Inflammatory macrophage treated with lipopolysaccharide for 1 hour (primary cell): ENCODE results near the gene CRADD.
"Not testable (repeated sequence)": the region's sequence is repeated elsewhere in the genome, so short reads cannot be mapped to it uniquely, and the experiment has no call there.

ENCODE experiments used
- DNase-seq, 2 donors: peaks; one replicate each; pipeline ENCODE4 v3.0.0-alpha.2; 2020 to 2022

The CRADD gene

GRCh38 chr12:93677195-93678064 lies at the start of gene CRADD:
Gene CRADD, plus strand, starts transcription at chr12:93677375.
- peak; percentile 96 for DNase-seq

GRCh38 chr12:93632383-93632782 lies 44.8 kb upstream of the CRADD start:
- DNase-seq, result no peak

GRCh38 chr12:93634416-93634815 lies 42.8 kb upstream of the CRADD start:
- no peak for DNase-seq

- no peak for DNase-seq
These were observed 40.5 kb upstream of the CRADD start for GRCh38 chr12:93636708-93637107.

GRCh38 chr12:93638095-93638494 lies 39.1 kb upstream of the CRADD start:
- no peak for DNase-seq

- no peak for DNase-seq
These were observed 38.2 kb upstream of the CRADD start for GRCh38 chr12:93638954-93639353.

- DNase-seq, result no peak
These were observed 37.8 kb upstream of the CRADD start for GRCh38 chr12:93639406-93639805.

GRCh38 chr12:93641380-93641779 lies 35.8 kb upstream of the CRADD start:
- not testable (repeated sequence) for DNase-seq

- DNase-seq, result no peak
These were observed 34.4 kb upstream of the CRADD start for GRCh38 chr12:93642751-93643150.

GRCh38 chr12:93645702-93646101 lies 31.5 kb upstream of the CRADD start:
- no peak for DNase-seq

- DNase-seq, result no peak
These were observed 26.5 kb upstream of the CRADD start for GRCh38 chr12:93650626-93651025.

- no peak for DNase-seq
These were observed 24.1 kb upstream of the CRADD start for GRCh38 chr12:93653079-93653478.

GRCh38 chr12:93653712-93654111 lies 23.5 kb upstream of the CRADD start:
- DNase-seq, result no peak

- no peak for DNase-seq
These were observed 22.8 kb upstream of the CRADD start for GRCh38 chr12:93654421-93654820.

- peak; percentile 67 to 78 for DNase-seq
These were observed 20.1 kb upstream of the CRADD start for GRCh38 chr12:93657071-93657470.

- DNase-seq, result no peak
These were observed 16.2 kb upstream of the CRADD start for GRCh38 chr12:93661021-93661420.

GRCh38 chr12:93663006-93663728 lies 14.0 kb upstream of the CRADD start:
- no peak for DNase-seq

GRCh38 chr12:93663729-93664084 lies 13.5 kb upstream of the CRADD start:
- DNase-seq, result no peak

GRCh38 chr12:93664573-93665138 lies 12.5 kb upstream of the CRADD start:
- no peak for DNase-seq

- no peak for DNase-seq
These were observed 9.5 kb upstream of the CRADD start for GRCh38 chr12:93667672-93668071.

GRCh38 chr12:93668919-93669418 lies 8.2 kb upstream of the CRADD start:
- no peak for DNase-seq

- no peak for DNase-seq
These were observed 7.7 kb upstream of the CRADD start for GRCh38 chr12:93669452-93669851.

GRCh38 chr12:93670104-93670503 lies 7.1 kb upstream of the CRADD start:
- no peak for DNase-seq

- DNase-seq, result no peak
These were observed 6.1 kb upstream of the CRADD start for GRCh38 chr12:93671044-93671443.
